Kidney epithelial cell (primary cell): ENCODE data around the gene ADGRV1. TPM values are rescaled to one million over a fixed set of nuclear protein-coding genes. Genes with fewer than 3 reads are reported as not detected.

Source experiments
- DNase-seq: peaks from one replicate; pipeline ENCODE4 v3.0.0-alpha.2; 2010; ENCODE audit warnings: low read depth
- H3K27me3 ChIP-seq: 2 replicates; pipeline ENCODE4 v1.6.0; 2011; ENCODE audit warnings: low read length; ENCODE audit not compliant: control insufficient read depth, insufficient read depth
- H3K36me3 ChIP-seq: 2 replicates; pipeline ENCODE4 v1.5.1; 2011; ENCODE audit warnings: low read length; ENCODE audit not compliant: control insufficient read depth, insufficient read depth
- H3K4me3 ChIP-seq: 2 replicates; pipeline ENCODE4 v1.5.1; 2011; ENCODE audit warnings: low read depth, mild to moderate bottlenecking, control low read depth, low read length
- CTCF ChIP-seq: IDR thresholded peaks from 2 replicates; pipeline ENCODE4 v1.5.1; 2011; ENCODE audit warnings: mild to moderate bottlenecking, moderate library complexity, low read length, control low read depth, inconsistent platforms; ENCODE audit not compliant: insufficient read depth, poor library complexity, severe bottlenecking
- total RNA-seq: library from RNA; depleted of rRNA; stranded (reverse); fragments of >200 nt; gene quantifications from 2 replicates; pipeline ENCODE4 v1.2.3, GENCODE V29; 2015

ADGRV1 gene
- total RNA-seq, 1 donor from 2014 or later: 3.5 TPM

DNA sequence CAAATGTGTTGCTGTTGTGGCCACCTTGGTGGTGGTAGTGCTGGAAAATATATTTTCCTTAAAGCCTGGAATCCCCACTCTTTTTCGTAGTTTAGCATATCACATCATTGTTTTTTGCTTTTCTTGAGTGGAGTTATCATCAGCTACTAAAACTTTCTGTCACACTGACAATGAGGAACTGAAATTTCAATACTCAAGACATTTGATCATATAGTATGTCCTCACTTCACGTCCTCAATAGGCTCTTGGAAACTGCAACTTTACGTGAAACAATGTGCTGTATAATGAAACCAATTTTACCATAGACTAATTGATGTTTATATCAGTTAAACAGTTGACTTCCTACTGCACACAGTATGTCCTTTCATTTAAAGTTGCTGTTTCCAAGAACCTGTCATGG, 265.8 kb downstream of the ADGRV1 start:
- no peak overlapping the region for H3K4me3 ChIP-seq
- no peak for DNase-seq
- no peak for TF ChIP-seq CTCF
- H3K27me3 ChIP-seq: no peaks in the 10 kb centered on the region
- H3K36me3 ChIP-seq: no peaks in the 10 kb centered on the region

GRCh38 chr5:90830058-90830457, 271.5 kb downstream of the ADGRV1 start:
- Histone ChIP-seq H3K27me3 (no peaks in the 10 kb centered on the region), H3K36me3 (no peaks in the 10 kb centered on the region), H3K4me3 (no peak overlapping the region)
- no peak for TF ChIP-seq CTCF
- no peak for DNase-seq

DNA sequence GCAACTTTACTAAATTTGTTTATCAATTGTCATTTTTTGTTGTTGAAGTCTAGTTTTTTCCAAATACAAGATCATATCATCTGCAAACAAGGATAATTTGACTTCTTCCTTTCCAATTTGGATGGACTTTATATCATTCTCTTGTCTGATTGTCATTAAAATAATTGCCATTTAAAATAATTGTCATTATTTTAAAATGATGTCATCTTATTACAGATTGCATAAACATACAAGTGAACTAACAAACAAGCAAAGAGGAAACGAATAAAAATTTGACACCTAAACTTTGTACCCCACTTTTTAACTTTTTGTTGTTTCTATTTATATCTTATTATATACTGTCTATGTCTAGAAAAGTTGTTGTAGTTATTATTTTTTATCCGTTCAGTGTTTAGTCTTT, 275.2 kb downstream of the ADGRV1 start:
- no peak for DNase-seq
- Histone ChIP-seq H3K36me3 (no peaks in the 10 kb centered on the region), H3K4me3 (no peak overlapping the region), H3K27me3 (no peaks in the 10 kb centered on the region)
- no peak for TF ChIP-seq CTCF

GRCh38 chr5:90834711-90835110, 276.1 kb downstream of the ADGRV1 start:
- Histone ChIP-seq H3K27me3 (no peaks in the 10 kb centered on the region), H3K36me3 (no peaks in the 10 kb centered on the region), H3K4me3 (no peak overlapping the region)
- TF ChIP-seq CTCF: no peak
- DNase-seq: no peak

- Histone ChIP-seq H3K27me3 (no peaks in the 10 kb centered on the region), H3K4me3 (no peak overlapping the region), H3K36me3 (no peaks in the 10 kb centered on the region)
- DNase-seq: no peak
- TF ChIP-seq CTCF: no peak
Measured at GRCh38 chr5:90843443-90843842, 284.8 kb downstream of the ADGRV1 start.

DNA sequence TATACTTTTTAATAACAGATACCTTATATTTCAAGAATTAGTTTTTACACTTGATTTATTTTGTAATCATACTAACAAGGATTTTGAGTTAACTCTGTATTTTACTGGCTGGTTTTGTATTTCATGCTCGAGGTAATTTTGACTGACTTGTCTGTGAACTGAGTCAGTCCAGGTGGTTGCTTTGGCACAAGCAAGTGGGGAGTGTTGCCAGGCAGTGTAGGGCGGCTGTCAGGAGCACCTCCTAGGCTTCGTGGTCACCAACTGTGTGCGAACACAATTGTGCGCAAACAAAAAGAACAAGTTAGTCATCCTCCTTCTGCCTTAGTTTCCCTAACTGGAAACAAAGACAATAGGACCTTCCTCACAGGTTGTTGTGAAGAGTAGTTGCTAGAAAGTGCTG, 286.3 kb downstream of the ADGRV1 start:
- Histone ChIP-seq H3K27me3 (no peaks in the 10 kb centered on the region), H3K36me3 (no peaks in the 10 kb centered on the region), H3K4me3 (no peak overlapping the region)
- no peak for DNase-seq
- TF ChIP-seq CTCF: no peak
